GM18511 (cell line): ENCODE measurements around the gene ROBO1.

Experiments
- ATAC-seq: cut with Tn5 transposase; IDR thresholded peaks from one replicate; pipeline ENCODE4 v1.9.1; 2021; ENCODE audit warnings: mild to moderate bottlenecking, moderate library complexity; ENCODE audit not compliant: unreplicated experiment

The ROBO1 gene

DNA sequence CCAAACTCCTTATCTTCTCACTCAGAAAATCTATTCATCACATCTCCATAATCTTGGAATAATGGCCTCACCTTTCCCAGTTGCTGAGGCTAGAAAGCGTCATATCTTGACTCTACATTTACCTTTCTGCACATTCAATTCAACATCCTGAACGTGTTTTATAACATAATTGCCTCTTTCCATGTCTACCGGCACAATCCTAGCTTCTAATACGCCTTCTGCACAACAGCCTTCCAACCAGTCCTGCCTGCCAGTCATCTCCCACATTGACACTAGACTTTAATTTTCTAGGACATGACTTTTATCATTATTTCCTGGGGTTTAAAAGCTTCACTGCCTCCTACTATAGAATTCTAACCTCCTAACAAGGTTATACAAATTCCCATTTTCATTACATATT is 906.6 kb downstream of the ROBO1 start:
- no peak for ATAC-seq

DNA sequence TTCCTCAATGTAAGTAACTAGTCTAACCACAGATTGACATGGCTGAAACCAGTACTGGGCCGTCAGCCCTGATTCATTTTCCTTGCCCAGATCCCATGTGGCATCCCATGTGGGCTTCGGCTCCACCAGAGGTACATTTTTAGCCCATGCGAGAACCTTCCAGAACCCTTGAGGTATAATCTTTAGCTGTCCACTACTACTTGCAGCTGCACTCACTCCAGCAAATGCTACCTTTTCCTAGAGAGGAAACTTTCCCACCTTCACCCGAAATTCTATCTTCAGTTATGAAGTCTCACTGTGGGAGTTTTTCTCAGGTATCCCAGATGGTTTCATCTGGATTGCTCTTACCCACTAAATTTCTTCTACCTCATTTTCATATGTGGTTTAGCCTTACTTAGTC is 907.2 kb downstream of the ROBO1 start:
- no peak for ATAC-seq

DNA sequence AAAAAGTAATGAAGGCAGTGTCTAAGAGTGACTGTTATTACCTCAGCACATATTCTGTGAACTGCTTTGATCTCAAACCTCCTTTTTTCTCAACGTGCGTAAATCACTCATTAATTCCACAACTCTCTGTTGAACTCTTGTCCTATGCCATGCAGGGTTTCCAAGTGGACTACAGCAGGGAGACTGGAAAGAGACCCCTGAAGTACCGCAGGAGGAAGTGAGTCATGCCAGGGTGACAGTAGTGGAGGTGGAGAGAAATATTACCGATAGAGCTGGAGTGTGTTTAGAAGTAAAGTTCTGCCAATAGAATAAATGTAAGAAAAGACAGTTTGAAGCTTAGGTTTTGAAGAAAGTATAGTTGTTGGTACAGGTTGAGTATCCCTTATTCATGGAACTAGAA is 908.9 kb downstream of the ROBO1 start:
- ATAC-seq, result no peak

DNA sequence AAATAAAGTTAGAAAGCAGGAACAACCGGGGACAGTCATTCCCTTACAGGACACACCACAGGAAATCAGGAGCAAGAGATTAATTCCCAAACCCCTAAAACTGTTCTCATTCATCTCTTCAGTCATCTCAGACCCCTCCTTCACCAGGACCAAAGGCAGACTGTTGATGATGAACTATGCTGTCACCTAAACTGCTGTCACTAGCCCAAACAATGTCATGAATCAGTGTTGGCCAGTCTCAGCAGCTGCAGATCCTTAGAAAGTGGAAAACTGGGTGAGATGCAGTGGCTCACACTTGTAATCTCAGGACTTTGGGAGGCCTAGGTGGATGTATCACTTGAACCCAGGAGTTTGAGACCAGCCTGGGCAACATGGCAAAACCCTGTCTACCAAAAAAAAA is 909.6 kb downstream of the ROBO1 start:
- ATAC-seq, result no peak

DNA sequence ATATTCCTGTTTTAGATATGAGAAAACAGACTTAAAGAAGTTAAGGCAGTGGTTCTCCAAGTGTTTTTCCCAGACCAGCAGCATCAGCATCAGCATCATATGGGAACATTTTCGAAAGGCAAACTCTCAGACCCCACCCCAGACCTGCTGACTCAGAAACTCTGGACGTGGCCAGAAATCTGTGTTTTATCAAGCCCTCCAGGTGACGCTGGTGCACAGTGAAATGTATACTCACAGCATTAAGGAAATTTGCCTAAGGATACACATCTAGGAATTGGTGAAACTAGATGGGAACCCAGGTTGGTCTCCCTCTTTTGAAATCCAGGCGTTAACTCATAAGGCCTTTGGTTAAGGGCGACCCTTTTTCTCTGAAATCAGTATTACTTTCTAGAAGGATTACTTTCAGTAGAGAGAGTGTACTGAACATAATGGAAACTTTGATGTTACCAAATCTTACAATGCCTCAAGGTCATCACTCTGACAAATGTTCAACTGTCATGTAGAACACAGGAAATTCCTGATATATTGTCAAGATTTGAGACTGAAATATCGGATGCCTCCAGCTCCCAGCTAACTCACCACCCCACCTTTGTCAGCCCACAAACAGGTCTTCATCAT is 910.2 kb downstream of the ROBO1 start:
- no peak for ATAC-seq

DNA sequence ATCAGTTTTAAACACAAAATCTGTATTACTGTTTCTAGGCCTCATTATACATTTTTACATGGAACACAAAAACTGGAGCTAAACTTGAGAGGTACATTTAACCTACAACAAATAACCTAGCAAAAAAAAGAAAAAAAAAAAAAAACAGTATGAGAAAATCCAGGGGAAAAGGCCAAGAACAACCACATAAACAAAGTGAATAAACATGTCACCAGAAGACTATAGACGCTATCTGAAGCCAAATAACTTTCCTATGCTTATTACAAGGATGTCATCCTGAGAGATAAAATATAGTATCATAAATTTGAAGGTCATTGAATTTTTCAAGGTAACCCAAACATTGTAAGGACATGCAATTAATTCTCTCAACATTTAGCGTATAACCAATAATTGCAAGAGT is 911.6 kb downstream of the ROBO1 start:
- no peak for ATAC-seq

DNA sequence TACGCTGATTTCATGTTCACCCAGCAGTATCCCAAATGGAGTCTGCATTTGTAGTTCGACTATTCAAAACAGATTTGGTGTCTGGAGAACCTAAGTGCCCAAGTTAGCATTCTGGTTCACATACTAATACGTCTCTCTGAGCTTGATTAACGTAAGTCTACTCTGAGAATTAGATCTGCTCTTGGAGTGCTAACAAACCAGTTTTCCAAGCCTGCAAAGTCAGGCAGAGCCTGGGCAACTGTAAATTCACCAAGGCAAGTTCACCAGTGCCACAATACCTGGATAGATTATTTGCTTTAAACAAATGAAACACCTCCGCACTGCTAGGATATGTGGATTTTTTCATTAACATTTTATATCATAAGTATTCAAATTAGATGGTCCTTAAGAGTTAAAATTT is 912.6 kb downstream of the ROBO1 start:
- no peak for ATAC-seq

DNA sequence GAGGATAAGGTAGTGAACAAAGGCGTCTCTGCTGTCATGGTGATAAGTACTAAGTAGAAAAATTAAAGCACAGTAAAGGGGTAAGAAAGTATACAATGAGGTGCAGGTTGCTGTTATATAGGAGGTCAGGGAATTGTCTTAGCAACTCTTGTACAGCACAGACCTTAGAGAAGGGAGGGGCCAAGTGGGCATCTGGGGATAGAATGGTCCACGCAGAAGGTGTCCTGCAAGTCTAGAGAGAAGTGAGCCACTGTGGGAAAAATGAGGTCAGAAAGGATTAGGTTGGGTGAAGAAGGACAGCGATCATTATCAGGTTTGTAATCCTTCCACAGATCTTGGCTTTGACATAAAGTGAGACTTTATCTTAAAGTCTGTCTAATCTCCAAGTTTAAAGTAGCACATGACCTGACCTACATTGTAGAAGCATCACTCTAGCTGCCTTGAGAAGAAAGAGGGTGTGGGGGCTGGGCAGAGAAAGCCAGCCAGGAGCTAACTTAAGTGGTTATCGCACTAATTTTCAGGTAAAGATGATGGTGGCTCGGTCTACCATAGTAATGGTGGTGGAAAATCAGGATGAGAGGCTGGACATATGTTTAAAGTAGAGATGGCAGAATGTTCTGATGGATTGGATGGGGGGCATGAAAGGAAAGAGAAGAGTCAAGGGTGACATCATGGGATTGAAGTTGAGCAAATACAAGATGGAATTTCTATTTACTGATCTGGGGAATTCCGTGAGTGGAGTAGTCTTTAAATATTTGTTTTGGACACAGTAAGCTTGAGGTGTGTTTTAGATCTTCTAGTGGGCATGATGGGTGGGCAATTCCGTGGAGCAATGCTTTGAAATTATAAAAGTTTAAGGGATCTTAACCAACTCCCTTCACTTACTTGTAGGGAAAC is 919.2 kb downstream of the ROBO1 start:
- ATAC-seq, result no peak

DNA sequence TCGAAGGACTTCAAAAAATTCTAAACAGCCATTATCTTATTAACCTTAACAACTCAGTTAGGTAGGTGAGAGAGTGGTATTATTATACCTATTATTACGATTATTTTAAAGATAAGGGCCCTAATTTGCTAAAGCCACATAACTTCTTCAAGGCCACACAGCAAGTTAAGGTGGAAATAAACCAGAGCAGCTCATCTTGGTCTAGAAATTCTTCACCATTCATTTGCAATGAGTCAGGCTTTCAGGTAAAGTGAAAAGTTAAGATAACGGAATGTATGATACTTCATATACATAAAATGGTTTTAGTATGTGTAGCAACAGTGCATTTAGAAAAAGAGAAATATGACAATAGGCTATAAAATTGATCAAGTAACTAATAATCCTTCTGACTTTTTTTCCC is 920.2 kb downstream of the ROBO1 start:
- no peak for ATAC-seq

DNA sequence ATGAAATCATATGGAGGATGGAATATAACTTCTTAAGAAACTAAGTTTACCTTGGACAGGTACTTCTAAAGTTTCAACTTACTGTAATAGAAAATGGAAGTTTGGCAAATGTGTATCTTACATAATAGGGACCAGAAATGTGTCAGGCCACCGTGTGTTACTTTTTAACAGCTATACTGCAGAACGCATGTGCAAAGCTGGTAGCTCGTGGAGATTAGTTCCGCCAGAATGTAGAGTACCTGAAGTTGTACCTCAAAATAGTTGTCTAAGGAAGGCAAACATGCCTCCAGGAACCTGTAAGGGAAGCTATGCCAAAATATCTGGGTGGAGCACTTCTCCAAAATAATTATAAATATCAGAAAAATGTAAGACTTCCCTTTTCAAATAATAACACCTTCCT is 920.6 kb downstream of the ROBO1 start:
- ATAC-seq, result no peak

DNA sequence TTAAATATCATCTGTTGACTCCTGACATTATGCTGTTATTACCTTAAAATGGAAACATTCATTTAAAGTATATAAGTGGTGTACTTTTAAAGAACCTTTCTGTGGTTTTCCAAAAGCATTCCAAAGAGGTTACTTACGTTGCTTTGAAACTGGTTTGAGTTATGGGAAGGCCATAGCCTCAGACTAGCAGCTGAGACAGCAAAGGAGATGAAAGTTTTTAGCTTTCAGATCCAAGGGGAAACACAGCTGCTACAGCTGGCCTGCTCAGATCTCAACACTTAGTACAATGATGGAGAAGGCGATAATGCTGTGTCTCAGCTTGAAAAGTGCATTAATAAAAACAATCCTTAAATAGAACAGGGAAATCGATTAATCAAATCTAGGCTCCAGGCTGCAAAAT is 921.1 kb downstream of the ROBO1 start:
- ATAC-seq, result no peak

DNA sequence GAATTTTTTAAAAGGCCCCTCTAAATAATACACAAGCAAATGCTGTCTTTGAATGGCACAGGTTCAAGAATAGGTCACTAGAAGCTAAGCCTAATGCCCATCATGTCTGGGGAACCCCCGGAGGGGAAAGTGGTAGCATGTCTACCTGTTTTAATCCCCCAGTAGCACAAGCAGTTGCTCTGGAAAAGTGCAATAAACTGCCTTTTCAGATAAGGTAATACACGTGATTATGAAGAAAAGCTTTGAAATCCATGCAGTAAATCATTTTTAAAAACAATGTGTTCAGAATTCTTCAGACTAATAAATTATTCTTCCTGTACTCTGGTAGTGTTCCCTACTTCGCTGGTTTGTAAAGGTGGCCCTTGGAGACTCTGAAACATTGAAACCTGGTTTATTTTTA is 922.2 kb downstream of the ROBO1 start:
- ATAC-seq, result no peak

DNA sequence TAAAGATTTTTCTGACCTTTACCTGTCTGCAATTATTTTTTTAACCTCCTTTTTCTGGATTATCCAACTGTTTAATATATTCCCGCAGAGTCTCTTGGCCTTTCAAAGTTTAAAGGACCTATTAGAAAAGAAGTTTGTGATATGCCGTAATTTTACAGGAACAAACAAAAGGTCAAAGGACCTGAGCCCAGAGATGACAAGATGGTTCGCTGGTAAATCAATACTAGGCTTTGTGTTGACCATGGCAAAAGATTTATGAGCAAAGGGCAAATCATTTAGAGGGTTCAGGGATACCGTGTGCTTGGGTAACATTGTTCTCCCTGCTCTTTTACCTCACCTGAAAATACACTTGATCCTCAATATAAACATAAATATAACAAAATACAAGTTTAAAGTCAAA is 923.5 kb downstream of the ROBO1 start:
- ATAC-seq, result no peak

DNA sequence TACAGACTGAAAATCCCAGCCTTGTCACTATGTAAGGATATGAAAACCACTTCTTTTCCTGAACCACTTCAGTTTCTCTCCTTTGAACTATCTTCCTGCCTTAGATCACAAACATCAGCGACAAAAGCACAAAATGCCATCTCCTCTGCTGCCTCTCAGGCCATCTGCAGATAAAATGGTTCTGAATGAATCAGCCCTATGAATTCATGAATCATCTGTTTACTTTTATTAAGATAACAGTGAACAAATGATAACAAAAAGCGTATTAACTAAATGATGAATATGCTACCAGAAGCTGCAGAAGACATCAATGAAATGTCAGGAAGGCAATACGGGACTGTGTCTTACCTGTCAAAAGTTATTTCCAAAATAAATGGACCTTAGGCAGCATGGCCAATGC is 928.1 kb downstream of the ROBO1 start:
- no peak for ATAC-seq

DNA sequence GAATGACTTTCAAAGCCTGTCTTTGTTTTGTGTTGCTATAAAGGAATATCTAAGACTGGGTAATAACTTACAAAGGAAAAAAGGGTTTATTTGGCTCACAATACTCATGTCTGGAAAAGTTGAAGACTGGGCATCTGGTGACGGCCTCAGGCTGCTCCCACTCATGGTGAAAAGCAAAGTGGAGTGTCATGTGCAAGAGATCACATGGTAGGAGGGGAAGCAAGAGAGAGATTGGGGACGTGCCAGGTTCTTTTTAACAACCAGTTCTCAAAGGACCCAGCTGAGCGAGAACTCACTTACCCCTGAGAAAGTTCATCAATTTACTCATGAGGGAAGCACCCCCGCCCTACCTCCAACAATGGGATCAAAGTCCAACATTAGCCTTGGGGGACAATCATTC is 929.4 kb downstream of the ROBO1 start:
- no peak for ATAC-seq

DNA sequence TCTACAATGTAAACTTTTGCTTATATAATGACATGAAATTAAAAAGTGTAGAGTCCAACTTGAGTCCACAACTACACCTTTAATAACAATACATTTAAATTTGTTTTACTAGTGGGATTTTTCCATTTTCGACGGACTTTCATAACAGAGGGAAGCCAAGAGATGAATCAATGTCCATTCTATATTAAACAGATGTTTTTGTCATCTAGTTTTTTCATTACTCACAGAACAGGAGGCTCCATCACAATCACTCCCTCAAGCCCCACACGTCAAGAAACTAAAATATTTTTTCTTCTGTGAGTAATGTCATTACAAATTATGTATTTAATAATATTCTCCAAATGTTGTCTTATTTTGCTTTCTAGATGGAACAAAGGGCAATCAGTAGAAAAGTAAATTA is 932.9 kb downstream of the ROBO1 start:
- no peak for ATAC-seq

DNA sequence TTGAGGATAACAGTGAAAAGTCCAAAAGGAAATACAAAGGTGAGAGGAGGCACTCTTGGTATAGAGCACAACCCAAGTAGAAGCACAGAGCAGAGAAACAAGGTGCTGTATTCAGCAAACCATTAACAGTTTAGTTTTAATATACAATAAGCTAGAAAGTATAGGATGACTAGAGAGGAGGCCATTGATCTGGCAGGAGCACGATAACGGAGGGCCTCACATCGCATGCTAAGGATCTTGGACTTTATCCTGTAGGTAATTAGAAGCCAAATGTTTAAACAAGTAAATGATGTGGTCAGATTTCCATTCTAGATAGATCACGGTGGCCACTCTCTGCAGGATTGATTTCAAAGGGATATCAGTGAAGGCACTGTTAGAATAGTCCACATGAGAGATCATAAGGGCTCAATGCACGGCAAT is 935.0 kb downstream of the ROBO1 start:
- ATAC-seq, result no peak

DNA sequence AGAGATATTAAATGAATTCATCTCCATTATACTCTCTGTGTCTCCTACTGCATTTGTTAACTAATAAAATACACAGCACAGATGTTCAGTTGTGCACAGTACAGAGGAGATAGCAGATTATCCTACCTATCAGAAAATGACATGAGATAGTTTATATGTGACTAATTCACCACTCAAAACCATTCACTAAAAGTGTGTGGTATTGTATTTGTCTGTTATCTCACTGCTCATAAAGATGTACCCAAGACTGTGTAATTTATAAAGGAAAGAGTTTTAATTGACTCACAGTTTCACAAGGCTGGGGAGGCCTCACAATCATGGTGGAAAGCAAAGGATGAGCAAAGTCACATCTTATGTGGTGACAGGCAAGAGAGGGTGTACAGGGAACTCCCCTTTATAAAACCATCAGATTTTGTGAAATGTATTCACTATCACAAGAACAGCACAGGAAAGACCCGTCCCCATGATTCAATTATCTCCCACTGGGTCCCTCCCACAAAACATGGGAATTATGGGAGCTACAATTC is 936.3 kb downstream of the ROBO1 start:
- no peak for ATAC-seq

DNA sequence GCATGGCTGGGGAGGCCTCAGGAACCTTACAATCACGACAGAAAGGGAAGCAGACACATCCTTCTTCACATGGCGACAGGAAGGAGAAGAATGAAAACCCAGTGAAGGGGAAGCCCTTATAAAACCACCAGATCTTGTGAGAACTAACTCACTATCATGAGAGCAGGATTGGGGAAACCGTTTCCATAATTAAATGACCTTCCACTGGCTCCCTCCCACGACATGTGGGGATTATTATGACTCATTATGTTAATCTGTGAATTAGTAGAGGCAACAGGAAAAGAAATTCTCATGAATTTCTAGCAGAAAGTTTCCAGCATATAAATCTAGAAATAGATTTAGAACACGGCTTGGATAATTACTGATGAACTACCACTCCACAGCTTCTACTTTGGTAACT is 937.3 kb downstream of the ROBO1 start:
- ATAC-seq, result no peak

DNA sequence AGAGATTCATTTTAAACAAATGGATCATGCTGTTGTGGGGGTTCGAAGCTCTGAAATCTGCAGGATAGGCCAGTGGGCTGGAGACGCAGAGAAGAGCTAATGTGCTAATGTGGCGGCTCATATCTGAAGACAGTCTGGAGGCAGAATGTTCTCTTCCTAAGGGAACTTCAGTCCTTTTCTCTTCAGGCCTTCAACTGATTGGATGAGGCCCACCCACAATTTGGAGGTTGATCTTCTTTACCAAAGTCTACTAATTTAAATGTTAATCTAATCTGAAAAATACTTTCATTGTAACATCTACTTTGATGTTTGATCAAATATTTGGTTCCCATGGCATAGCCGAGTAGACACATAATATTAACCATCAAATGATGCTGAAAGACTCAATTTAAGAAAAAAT is 940.2 kb downstream of the ROBO1 start:
- no peak for ATAC-seq

DNA sequence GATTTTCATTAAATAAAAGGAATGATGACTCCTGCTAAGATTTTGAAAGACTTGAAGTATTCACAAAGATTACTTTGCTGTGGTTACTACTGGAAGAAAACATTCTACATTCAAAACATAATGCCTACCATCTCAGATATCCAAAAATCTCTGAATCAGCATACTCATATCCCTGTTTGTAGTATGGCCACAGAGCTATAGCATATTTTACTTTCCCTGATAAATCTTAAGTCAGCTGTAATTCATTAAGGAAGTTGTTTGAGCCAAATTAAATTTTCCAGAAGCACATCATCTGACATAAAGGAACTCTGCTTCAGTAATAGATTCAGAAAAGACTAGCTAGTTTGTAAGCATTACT is 942.0 kb downstream of the ROBO1 start:
- no peak for ATAC-seq

DNA sequence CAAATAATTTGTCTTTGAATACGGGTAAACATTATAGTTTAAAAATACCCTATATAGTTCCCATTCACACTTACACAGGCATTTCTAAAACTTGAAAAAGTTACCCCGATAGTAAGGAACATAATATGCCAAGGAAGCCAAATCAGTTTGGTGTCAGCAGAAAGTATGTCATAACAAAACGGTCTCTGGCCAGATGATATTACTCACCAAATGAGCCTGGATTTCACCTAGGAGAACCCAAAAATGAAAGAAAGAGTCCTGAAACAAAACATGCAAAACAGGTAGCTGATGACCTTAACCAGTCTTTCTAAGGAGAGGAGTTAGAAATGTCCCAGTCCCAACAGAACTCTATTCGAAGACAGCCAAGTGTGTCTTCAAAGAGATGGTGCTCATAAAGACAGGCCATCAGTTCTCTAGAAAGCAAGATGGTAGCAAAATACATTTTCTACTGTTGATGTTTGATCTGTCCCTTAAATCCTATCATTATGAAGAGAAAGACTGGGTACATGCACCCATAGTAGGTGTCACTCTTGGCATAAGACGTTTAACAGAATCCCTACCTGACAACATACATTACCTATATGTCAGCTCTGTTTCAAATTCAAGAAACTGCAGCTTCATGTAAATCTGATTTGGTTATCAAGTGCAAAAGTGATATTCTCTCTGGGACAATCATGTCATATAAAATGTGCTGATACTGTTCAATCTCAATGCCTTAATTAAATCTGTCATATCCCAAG is 942.5 kb downstream of the ROBO1 start:
- ATAC-seq, result no peak
